Measurements from ENCODE around the gene ARL14EP.

GRCh38 chr11:30291331-30291730 lies 31.6 kb upstream of the ARL14EP start:
- TF ChIP-seq CTCF (conservative IDR thresholded peaks at IDR 0.05) (no peak), EZH2 (IDR thresholded peaks at IDR 0.05; ENCODE audit: low read depth) (no peak)
